Stomach smooth muscle (tissue), 2 donors: ENCODE results near the gene TNC.

Experiments used
- H3K27ac ChIP-seq: one replicate; pipeline ENCODE4 v1.7.0; 2013; ENCODE audit warnings: mild to moderate bottlenecking, low read length, inconsistent platforms
- H3K27me3 ChIP-seq, 2 donors: one replicate each; pipeline ENCODE4 v1.7.0; 2013; ENCODE audit warnings: low read length in 2 of 2; ENCODE audit not compliant: insufficient read depth in 2 of 2, control insufficient read depth in 1 of 2
- H3K36me3 ChIP-seq, 2 donors: one replicate each; pipeline ENCODE4 v1.7.0; 2013; ENCODE audit warnings: low read length in 2 of 2; ENCODE audit not compliant: control insufficient read depth in 2 of 2, insufficient read depth in 2 of 2
- H3K4me1 ChIP-seq: one replicate; pipeline ENCODE4 v1.7.0; 2013; ENCODE audit warnings: low read length; ENCODE audit not compliant: control insufficient read depth, insufficient read depth
- H3K4me3 ChIP-seq, 2 donors: one replicate each; pipeline ENCODE4 v1.7.0; 2013; ENCODE audit warnings: low read length in 2 of 2
- H3K9ac ChIP-seq, 2 donors: one replicate each; pipeline ENCODE4 v1.7.0; 2013; ENCODE audit warnings: low read length in 2 of 2, mild to moderate bottlenecking in 1 of 2
- H3K9me3 ChIP-seq, 2 donors: one replicate each; pipeline ENCODE4 v1.7.0; 2013; ENCODE audit warnings: low read length in 2 of 2; ENCODE audit not compliant: control insufficient read depth in 2 of 2
- donor health status: healthy.
- donor health status: Pancreatic carcinoma.

Gene TNC

DNA sequence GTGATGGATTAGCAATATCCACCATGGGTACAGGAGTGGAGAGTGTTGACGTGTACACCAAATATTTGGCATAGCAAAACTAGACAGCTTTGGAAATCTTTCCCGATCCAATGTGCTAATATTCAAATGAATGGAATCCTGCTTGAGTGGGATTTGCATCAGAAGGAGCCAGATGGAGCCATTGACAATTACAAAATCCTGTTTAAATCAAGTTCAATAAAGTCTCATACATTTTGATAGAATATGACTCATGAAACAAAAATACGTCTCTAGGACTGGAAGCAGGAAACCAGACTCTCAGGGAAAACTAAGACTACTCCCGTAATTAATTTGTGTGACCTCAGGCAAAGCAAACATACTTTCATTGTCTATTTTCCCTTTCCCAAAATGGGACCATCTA lies 13.0 kb downstream of the TNC start:
- H3K9ac ChIP-seq: no peak overlapping the region
- H3K27ac ChIP-seq: peak overlapping the region; percentile 1
- H3K4me3 ChIP-seq: no peak overlapping the region
- no peaks in the 10 kb centered on the region for H3K27me3 ChIP-seq
- peaks cover 18% of the 10 kb centered on the region for H3K4me1 ChIP-seq
- H3K9me3 ChIP-seq: no peaks in the 10 kb centered on the region
- peaks cover 0 to 15% of the 10 kb centered on the region in 2 donors for H3K36me3 ChIP-seq

DNA sequence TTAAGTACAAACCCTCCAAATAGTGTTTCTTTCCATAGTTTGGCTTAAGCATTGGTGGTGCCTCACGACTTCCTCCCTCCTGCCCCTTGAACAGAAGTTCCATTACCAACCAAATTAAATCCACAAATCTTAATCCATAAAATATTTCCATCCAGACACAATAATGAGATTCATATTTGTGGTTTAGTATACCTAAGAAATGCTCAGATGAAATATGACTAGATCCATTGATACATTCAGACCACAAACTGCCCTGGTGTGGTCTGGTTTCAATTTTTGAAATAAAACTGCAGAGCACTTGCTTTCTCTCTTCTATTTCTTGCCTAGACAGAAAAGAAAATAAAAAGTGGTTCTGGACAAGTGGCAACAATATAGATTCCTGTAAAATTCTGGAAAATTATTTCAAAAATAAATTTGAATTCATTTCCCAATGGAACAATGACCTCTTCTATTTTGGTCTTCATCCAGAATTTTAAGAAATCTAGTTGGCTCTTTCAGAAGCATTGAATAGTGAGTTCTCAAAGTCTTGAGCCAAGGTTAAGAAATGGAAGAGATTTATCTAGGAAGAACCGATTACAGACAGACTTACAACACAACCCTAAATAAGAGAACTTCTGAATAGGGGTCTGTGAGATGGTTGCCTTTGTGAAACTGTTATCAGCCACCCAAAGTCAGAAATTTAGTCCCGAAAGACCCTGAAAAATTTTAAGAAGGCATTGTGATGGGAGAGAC lies 14.0 kb downstream of the TNC start:
- Histone ChIP-seq H3K9me3 (no peaks in the 10 kb centered on the region), H3K27ac (peak overlapping the region; percentile 1), H3K9ac (no peak overlapping the region), H3K36me3 (peaks cover 0 to 10% of the 10 kb centered on the region in 2 donors), H3K27me3 (no peaks in the 10 kb centered on the region), H3K4me3 (no peak overlapping the region), H3K4me1 (peaks cover 24% of the 10 kb centered on the region)

DNA sequence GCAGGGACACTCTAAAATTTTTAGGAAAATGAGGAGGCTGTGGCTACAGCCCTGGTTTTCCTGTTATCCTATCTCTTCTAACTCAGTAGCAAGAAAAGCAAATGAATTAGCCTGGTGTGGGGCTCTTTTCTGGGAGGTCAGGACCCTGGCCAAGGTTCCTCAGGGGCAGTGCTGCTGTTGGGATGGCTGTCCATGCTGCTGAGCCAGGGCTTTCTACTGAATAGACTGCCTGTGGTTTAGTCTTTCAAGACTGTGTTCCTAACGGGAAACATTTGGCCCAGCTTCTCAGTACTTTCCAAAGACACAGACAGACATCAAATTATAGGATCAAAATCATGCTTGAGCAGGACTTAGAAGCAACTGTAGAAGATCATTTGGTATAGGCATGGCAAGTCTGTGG lies 18.1 kb downstream of the TNC start:
- Histone ChIP-seq H3K27me3 (no peaks in the 10 kb centered on the region), H3K27ac (no peak overlapping the region), H3K9ac (no peak overlapping the region), H3K4me3 (no peak overlapping the region), H3K4me1 (peaks cover 26% of the 10 kb centered on the region), H3K9me3 (no peaks in the 10 kb centered on the region), H3K36me3 (peaks cover 0 to 7% of the 10 kb centered on the region in 2 donors)

DNA sequence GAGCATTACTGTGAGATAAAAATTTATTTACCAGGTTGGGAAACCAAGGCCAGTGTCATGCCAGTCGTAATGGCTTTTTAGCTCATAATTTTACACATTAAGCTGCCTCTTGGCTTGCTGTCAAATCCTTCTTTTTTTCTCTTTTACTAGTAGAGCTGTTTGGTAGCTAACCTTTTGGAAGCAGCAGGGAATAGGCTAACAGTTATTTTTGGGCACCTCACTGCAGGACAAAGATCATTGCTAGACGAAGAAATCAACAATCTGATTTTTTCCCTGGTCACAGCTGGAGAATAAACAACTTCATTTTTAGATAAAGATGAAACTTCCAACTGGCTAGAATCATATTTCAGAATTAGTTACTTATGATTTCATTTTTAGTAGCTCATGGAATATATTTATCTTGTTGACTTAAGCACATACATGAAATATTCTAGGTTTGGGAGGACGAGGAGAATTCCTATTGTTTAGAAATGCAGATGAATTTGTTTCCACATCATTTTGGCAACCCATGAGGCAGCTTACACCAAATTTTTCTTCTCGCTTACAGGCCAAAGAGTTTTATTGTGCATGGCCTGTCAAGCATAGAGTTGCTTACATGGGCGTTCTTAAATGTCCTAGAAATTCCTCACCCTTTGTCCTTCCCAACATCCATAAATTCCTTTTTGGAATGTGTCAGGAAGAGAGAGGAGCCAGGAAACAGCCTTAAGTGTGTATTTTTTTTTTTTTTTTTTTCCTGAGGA lies 19.6 kb downstream of the TNC start:
- Histone ChIP-seq H3K9ac (no peak overlapping the region), H3K27ac (peak overlapping the region; percentile 37), H3K27me3 (no peaks in the 10 kb centered on the region)

DNA sequence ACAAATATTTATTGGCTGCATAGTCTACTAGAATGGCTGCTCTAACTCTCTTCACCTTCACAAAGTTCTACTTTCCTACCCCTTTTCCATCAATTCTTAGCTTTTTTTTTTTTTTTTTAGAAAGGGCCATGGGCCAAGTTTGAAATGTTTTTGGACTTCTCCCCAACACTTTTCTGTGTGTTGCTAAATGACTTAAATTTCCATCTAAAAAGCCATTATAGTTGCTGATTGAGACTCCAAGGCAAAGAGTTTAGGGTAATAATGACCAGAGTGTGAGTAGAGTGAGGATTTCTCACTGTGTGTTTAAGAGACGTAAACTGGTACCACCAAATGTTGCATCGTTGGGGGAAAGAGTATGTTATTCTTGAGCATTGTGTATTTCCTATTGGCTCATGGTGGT lies 24.4 kb downstream of the TNC start:
- no peaks in the 10 kb centered on the region for H3K9me3 ChIP-seq
- no peak overlapping the region for H3K9ac ChIP-seq
- H3K27ac ChIP-seq: no peak overlapping the region
- peaks cover 7% of the 10 kb centered on the region for H3K4me1 ChIP-seq
- no peaks in the 10 kb centered on the region for H3K27me3 ChIP-seq
- H3K4me3 ChIP-seq: no peak overlapping the region
- H3K36me3 ChIP-seq: peaks cover 9 to 16% of the 10 kb centered on the region in 2 donors

More for the DNA sequence above, 19.6 kb downstream of the TNC start:
- peaks cover 0 to 3% of the 10 kb centered on the region in 2 donors for H3K36me3 ChIP-seq
- H3K9me3 ChIP-seq: no peaks in the 10 kb centered on the region
- peaks cover 29% of the 10 kb centered on the region for H3K4me1 ChIP-seq
- H3K4me3 ChIP-seq: no peak overlapping the region

DNA sequence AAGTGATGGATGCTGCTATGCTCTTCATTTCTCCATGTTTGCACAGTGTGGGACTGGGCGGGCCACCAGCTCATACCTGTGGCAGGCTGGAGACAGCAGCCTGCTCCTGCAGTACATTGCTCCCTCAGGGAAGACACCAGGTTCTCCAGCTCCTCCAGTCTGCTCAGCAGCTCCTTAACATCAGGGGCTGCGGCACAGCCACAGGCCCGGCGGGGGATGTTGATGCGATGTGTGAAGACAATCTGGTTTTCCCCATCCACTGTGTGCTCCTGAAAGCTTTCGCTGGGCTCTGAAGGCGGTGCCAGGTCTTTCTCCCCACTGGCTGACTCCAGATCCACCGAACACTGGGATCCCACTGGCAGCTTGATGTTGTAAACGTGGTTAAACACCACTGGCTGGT lies 27.5 kb downstream of the TNC start:
- Histone ChIP-seq H3K27ac (no peak overlapping the region), H3K9me3 (no peaks in the 10 kb centered on the region), H3K4me1 (peaks cover 9% of the 10 kb centered on the region), H3K36me3 (peaks cover 26 to 38% of the 10 kb centered on the region in 2 donors), H3K4me3 (no peak overlapping the region), H3K9ac (no peak overlapping the region), H3K27me3 (no peaks in the 10 kb centered on the region)

DNA sequence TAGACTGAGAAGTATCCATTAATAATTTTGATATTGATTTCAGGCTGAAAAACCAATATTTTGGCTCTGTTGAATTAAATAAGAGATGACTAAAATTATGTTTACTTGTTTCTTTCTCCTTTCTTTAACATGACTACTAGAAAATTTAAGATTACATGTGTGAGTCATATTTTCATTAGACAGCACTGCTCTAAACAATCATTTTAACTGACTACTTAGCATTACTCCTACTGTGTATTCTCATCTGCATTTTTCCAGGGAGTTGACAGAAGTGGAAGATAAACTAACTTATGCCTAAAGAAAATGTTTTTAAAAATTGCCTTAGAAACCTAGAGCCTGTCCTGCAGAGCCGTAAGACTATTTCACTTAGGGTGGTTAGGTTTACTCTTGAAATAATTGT lies 29.1 kb downstream of the TNC start:
- Histone ChIP-seq H3K9me3 (no peaks in the 10 kb centered on the region), H3K9ac (no peak overlapping the region), H3K27me3 (no peaks in the 10 kb centered on the region), H3K4me3 (no peak overlapping the region), H3K36me3 (peaks cover 36 to 53% of the 10 kb centered on the region in 2 donors), H3K4me1 (peaks cover 7% of the 10 kb centered on the region), H3K27ac (peak overlapping the region; percentile 4)

DNA sequence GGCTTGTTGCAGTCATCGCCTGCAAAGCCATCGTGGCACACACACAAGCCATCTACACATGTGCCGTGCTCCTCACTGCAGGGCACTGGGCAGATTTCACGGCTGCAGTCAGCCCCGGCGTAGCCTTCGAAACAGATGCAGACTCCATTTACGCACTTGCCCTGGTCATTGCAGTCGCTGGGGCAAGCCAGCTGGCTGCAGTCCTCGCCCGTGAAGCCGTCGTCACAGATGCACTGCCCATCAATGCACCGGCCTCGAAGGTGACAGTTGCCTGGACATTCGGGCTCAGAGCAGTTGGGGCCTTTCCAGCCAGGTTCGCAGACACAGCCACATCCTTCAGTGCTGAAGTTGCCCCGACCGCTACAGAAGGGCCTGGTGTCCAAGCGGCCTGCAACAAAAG lies 31.1 kb downstream of the TNC start:
- H3K4me3 ChIP-seq: no peak overlapping the region
- peaks cover 7% of the 10 kb centered on the region for H3K4me1 ChIP-seq
- H3K27ac ChIP-seq: no peak overlapping the region
- no peak overlapping the region for H3K9ac ChIP-seq
- H3K9me3 ChIP-seq: no peaks in the 10 kb centered on the region
- no peaks in the 10 kb centered on the region for H3K27me3 ChIP-seq
- H3K36me3 ChIP-seq: peaks cover 50 to 69% of the 10 kb centered on the region in 2 donors

DNA sequence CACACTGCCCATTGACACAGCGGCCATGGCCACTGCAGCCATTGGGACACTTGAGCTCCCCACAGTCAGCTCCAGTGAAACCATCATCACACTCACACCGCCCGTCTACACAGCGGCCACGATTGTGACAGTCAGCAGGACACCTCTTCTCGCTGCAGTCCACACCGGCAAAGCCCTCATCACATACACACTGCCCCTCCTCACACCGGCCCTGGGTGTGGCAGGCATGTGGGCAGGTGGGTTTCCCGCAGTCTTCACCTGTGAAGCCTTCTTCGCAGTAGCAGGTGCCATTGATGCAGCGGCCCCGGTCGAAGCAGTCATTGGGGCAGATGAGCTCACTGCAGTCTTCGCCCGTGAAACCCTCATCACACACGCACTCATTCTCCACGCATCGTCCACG lies 31.5 kb downstream of the TNC start:
- H3K9ac ChIP-seq: no peak overlapping the region
- H3K27me3 ChIP-seq: no peaks in the 10 kb centered on the region
- no peak overlapping the region for H3K27ac ChIP-seq
- H3K4me3 ChIP-seq: no peak overlapping the region
- H3K9me3 ChIP-seq: no peaks in the 10 kb centered on the region
- peaks cover 7% of the 10 kb centered on the region for H3K4me1 ChIP-seq
- peaks cover 55 to 73% of the 10 kb centered on the region in 2 donors for H3K36me3 ChIP-seq

DNA sequence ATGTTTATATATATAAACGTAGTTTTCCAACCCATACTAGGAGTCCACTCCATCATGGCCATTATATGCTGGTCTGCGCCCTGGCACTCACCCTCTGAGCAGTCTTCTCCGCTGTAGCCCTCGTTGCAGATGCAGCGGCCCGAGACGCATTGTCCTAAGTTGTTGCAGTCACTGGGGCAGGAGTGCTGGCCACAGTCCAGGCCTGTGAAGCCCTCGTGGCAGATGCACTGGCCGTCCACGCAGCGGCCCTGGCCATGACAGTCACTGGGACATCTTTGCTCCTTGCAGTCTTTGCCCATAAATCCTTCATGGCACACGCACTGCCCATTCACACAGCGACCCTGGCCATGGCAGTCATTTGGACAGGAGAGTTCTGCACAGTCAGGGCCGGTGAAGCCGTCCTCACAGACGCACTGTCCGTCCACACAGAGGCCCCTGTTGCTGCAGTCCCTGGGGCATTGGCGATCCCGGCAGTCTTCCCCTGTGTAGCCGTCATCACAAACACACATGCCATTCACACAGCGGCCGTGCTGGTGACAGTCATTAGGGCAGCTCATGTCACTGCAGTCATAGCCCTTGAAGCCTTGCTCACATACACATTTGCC lies 32.1 kb downstream of the TNC start:
- H3K4me1 ChIP-seq: peaks cover 9% of the 10 kb centered on the region
- H3K27me3 ChIP-seq: no peaks in the 10 kb centered on the region
- no peak overlapping the region for H3K27ac ChIP-seq
- H3K36me3 ChIP-seq: peaks cover 60 to 77% of the 10 kb centered on the region in 2 donors
- no peaks in the 10 kb centered on the region for H3K9me3 ChIP-seq
- no peak overlapping the region for H3K4me3 ChIP-seq
- no peak overlapping the region for H3K9ac ChIP-seq
